NCI-H69 (cell line): ENCODE results near the gene PTRH2.
"Not testable (repeated sequence)": the region's sequence is repeated elsewhere in the genome, so short reads cannot be mapped to it uniquely, and the experiment has no call there.

Experiments
- DNase-seq: peaks from one replicate; lab custom pipeline; 2025; lab: John Stamatoyannopoulos, UW

Gene PTRH2

DNA sequence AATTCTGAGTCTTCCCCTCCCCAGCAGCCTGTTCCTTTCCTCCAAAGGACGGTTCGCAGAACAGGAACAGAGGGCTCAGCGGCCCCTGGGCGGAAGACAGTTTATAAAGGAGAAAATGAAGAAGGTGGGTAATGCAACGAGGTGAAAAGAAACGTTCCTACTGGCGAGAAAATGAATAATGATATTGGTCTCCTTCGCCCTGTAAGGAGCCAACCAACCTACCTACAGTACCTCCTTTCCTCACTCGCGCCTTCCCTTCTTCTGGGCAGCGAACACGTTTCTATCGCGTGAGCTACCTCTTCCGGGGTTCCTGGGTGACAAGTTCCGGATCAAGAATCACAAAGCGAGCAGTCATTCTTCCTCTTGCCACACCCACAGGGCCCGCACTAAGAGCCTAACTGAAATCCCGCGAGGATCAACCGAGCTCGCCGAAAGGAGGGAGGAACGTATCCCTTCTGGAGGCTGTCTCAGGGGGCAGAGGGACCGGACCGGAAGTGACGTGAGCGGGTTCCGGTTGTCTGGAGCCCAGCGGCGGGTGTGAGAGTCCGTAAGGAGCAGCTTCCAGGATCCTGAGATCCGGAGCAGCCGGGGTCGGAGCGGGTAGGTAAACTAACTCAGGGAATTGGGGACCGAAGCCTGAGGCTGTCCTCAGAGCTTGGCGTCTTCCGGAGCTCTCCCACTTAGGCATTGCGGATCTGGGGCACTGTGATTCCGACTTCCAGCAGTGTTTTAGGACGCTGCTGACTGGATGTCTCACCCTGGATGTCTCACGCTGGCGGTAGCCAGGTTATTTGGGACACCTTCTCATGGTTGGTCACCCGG is at the start of gene PTRH2, which contains the start of gene VMP1:
Gene PTRH2, minus strand, starts transcription at position 282 of the 822 bp plus-strand sequence. CDS start 9,452 bp downstream, outside the sequence.
Gene VMP1, plus strand, starts transcription at position 506 of the 822 bp plus-strand sequence. CDS start 23,793 bp downstream, outside the sequence.
- DNase-seq: peak; percentile 100

DNA sequence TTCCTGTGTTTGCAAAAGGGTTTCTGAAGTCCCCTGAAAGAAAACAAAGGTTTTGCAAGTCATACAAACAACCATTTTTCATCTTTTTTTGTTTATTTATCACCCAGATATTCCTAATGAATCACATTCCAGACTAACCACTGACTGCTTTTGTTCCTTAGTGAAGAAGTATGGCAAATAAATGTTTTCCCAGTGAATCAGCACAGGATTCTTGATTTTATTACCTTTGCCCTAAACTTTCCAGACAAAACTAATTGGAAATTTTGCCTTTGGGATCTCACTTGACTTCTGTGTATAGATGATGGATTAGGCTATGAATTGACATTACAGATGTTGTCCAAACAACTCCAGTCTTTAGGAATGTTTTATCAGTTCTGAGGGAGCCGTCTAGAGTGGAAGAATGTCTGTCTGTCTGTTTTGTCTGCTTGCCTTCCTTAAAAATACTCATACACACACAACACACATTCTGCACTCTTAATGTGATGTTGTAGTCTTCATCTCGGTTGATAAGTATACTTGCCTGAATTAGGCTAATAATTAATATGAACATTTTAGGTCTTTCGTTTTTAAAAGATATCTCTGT is 49.1 kb upstream of the PTRH2 start:
- no peak for DNase-seq

DNA sequence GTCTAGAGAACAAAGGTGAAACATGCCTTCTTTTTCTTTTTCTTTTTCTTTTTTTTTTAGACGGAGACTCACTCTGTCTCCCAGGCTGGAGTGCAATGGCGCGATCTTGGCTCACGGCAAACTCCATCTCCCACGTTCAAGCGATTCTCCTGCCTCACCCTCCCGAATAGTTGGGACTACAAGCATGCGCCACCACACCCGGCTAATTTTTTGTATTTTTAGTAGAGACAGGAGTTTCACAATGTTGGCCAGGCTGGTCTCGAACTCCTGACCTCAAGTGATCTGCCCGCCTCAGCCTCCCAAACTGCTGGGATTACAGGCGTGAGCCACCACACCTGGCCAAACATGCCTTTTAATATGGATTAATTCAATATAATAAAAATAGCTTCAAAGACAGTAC is 47.8 kb upstream of the PTRH2 start:
- not testable (repeated sequence) for DNase-seq

DNA sequence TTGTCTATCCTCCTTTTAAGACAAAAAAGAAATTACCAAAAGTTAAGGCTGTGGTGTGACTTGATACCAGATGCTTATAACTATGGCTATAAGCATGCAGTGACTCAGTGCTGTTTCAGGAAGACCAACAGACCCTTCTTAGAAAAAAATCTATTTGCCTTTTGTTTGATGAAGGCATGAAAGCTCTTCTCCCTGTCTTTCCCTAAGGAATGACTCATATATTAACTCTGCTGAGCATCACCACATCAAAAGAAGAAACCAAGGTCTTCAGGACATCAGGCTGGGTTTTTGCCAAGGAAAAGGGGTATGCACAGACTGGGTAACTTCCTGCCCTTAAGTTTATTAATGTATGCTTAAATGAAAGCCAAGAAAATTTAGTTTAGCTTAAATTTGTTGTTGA is 47.3 kb upstream of the PTRH2 start:
- peak; percentile 65 for DNase-seq

DNA sequence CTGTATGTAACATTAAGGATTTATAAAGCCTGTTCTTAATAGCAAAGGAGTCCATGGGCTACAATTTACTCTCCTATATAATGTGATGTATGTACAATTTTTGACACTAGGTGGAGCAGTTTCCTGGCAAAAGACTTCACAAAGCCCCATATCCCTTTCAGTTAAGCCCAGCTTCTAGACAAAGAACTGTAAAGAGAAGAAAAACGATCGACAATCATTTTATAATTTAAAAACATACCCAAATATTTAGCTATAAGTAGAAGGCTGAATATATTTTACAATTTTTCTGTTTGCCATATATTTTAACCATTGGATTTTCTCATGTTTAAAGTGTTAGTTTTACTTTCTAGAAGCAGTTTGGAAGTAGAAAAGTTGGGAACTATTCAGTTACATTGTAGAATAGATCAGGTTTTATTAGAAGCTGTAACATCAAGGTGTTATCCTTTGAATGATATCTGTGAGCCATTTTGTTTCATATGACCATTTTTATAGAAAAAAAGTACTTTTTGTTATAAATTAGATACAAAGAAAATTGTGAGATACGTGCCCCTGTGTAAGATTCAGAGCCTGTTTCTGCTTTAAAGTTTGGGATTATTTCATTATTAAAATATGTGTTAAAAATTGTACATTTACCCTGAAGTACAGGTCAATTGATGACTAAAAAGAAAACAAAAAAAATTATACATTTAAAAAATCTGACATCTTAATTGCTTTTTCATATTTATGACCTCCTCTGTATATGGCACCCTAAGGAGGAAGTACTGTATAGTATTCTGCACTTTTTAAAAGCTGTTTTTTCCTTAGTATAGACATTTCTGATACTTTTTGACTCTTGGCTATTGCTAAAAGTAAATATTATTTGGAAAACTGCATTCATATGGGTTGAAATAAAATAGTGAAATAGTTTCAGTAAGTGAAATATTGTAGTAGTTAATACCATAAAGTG is 46.6 kb upstream of the PTRH2 start:
- peak; percentile 87 for DNase-seq

DNA sequence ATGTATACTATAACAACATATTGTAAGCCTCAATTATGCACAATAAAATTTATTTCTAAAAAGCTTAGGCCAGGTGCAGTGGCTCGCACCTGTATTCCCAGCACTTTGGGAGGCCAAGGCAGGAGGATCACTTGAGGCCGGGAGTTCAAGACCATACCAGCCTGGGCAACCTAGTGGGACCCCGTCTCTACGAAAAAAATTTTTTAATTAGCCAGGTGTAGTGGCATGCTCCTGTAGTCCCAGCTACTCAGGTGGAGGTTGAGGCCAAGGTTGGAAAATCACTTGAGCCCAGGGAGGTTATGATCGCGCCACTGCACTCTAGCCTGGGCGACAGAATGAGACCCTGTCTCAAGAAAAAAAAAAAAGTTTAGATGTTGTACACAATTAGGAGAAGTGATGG is 45.7 kb upstream of the PTRH2 start:
- no peak for DNase-seq

DNA sequence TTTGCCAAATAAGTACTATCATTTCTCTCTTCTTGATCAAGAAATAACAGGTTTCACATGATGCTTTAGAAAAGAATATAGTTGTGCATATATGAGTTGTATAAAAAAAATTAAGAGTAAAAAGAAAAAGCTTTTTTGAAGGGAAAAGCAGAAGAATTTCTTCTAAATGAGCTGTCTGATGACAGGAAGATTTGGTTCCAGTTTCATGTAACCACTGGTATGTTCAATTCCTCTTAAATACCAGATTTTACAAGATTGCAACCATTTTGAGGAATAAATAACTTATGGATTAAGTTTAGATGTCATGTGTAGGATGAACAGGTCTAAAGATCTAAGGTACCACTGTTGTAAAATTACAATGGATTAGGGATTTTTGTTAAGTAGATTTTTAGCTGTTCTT is 45.2 kb upstream of the PTRH2 start:
- no peak for DNase-seq

DNA sequence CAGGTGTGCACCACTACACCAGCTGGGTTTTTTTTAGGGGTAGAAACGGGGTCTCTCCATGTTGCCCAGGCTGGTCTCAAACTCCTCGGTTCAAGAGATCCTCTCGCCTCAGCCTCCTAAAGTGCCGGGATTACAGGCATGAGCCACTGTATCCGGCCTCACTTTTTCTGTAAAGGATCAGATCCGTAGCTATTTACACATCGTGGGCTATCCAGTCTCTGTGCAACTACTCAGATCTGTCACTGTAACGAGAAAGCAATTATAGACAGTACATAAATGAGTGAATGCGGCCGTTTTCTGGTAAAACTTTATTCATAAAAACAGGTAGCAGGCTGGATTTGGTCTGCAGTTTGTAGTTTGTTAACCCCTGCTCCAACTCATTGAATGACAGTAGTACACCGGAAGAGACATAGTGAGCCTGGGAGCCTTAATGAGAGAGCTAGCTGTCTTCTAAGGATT is 44.8 kb upstream of the PTRH2 start:
- no peak for DNase-seq

DNA sequence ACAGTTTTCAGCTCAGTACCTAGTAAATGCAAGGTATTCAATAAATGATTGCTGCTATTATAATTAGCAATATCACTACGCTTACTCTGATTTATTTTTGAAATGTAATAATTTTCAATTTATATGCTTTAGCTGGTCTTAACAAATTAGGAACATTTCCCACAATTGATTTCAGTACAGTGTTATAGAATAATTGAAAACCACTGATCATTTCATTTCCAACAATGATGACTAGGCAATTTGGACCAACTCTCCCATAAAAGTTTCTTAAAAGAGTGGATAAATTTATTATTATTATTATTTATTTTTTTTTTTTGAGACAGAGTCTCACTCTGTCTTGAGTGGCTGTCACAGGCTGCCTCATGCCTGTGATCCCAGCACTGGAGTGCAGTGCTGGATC is 41.4 kb upstream of the PTRH2 start:
- DNase-seq: no peak

DNA sequence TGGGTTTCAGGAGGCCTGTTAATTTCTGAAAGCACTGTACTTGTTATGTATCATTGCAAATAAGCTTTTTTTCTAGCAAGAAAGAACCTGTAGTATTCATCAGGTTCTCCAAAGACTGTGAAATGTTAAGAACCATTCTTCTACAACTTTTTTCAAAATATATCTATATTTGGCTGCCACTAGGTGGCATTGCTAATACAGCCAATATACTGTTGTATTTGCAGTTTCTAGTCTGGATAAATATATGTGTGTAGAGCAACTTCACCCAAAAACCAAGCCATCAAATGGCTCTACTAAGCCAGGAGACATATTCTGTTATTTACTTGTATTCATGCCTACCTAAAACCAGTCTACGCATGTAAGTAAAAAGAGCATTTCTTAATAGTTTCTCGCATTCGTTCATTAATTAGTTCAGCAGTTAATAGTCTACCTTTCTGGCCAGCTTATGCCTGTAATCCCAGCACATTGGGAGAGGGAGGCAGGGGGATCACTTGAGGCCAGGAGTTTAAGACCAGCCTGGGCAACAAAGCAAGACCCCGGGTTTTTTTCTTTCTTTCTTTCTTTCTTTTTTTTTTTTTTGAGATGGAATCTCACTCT is 39.7 kb upstream of the PTRH2 start:
- peak; percentile 58 for DNase-seq

DNA sequence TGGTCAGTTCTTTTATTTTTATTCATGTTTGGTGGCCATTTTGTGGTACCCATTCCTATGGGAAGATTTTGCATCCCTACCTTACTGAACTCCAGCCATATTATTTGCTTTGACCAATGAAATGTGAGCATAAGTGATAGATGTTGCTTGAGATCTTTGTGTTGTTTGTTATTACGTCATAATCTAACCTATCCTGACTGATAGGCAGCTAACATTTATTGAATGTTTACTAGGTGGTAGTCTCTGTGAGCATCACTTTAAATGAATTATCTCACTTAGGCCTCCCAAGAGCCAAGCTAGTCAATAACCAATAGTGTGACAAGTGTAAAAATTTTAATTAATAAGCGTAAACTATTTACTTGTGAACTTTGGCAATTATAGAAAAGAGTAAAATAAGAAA is 37.8 kb upstream of the PTRH2 start:
- no peak for DNase-seq

DNA sequence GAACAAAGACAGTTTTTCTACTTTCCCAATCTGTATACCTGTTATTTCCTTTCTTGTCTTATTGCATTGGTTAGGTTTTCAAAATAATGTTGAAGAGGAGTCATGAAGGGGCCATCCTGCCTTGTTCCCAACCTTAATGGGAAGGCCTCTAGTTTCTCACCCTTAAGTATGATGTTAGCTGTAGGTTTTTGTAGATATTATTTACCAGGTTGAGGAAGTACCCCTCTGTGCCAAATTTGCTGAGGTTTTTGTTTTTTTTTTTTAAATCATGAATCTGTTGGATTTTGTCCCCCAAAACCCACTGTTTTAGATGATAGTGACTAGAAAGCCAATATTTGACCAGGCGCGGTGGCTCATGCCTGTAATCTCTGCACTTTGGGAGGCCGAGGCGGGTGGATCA is 36.6 kb upstream of the PTRH2 start:
- no peak for DNase-seq

DNA sequence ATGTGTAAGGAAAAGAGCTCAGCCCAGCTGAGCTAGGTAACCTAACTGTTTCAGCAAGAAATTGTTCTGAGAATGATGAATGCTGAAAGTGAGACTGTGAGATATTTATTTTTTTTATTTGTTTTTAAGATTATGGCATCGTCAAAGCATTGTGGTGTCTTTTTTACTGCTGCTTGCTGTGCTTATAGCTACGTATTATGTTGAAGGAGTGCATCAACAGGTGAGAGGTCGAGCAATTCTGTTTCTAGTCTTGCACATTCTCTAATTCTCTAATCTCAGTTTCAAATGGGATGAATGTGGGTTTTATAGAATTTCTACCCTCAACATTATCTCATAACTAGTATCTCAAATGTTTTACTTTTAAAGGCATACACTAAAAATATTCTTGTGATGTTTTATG is 30.1 kb upstream of the PTRH2 start:
- DNase-seq: no peak

DNA sequence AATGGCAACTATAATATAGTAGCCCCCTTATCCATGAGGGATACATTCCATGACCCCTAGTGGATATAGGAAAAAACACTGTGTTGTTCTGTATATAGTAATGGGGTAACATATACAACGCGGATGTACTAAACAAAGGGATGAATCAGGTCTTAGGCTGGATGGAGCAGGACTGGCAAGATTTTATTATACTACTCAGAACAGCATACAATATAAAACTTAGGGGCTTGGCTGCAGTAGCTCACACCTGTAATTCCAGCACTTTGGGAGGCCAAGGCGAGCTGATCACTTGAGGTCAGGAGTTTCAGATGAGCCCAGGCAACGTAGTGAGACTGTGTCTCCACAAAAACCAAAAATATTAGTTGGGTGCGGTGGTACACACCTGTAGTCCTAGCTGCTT is 27.0 kb upstream of the PTRH2 start:
- no peak for DNase-seq

DNA sequence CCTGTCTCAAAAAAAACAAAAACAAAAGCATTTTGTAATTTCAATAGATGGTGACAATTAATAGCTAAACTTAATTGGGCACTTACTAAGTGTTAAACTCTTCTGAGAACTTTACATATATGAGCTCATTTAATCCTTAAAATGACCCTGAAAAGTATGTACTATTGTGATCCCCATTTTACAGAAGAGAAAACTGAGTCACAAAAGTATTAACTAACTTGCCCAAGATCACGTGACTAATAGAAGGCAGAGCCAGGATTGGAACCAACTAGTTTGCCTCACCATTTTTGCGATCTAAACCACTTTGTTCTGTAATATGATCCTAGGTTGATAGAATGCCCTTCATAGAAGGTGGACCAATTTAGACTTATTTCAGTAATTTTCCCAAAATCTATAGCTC is 26.5 kb upstream of the PTRH2 start:
- no peak for DNase-seq

DNA sequence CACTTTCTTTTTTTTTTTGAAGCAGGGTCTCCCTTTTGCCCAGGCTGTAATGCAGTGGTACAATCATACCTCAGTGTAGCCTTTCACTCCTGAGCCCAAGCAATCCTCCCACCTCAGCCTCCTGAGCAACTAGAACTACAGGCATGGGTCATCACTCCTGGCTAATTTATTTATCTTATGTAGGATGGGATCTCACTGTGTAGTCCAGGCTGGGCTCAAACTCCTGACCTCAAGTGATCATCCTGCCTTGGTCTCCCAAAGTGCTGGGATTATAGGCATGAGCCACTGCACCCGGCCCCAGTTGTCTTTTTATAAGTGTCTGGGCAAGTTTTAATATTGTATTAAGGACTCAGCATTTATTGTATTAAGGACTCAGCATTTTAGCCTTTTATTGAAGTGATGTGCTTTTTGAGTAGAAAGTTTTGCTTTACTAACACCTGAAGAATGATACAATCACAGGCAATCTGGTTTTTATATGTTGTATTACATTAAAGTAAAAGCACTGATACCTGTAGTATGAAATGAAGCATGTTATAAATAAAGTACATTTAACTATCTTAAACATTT is 23.1 kb upstream of the PTRH2 start:
- DNase-seq: no peak

DNA sequence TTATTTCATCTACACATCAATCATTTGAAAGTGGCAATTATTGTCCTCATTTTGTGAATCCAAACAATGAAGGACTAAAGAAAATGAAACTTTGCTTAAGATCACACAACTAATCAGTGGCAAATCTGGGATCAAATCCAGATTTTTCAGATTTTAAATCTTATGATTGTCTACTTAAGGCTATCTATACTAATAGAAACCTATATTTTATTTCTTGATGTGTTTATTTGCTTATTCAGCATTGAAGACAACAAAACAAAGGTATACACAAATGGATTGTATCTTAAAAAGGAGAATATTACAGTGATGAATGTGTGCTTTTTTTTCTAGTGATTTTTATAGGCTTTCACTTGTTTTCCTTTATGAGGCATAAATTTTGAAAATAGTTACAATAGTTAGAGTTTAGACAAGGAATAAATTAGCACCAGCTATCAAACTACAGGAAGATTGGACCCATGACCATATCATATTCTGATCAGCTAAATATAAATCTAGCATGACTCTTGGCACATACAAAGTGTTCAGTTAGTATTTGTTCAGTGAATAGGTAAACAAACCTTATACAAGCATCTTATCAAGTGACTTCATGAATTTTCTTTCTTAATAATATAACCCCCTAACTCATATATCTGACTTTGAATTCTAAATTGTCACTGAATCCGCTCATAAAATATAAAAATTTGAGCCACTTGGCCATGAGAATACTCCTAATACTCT is 20.7 kb upstream of the PTRH2 start:
- no peak for DNase-seq

DNA sequence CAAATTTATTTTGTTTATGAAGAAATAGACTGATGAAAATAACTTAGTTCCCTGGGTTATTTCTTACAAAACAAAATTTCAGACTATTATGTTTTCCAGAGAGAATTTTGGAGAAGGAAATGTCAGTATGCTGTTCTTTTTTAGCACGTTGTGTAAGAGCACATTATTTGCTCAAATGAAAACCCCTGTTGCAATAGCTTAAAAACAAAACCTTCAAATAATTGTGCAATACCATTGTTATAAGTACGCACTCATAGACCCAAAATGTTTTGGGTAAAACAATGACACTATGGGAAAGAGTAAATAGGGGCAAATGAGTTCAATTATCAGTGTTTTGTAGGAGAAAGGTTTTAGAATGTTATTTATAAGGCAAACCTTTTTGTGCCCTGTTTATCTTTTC is 18.5 kb upstream of the PTRH2 start:
- no peak for DNase-seq

DNA sequence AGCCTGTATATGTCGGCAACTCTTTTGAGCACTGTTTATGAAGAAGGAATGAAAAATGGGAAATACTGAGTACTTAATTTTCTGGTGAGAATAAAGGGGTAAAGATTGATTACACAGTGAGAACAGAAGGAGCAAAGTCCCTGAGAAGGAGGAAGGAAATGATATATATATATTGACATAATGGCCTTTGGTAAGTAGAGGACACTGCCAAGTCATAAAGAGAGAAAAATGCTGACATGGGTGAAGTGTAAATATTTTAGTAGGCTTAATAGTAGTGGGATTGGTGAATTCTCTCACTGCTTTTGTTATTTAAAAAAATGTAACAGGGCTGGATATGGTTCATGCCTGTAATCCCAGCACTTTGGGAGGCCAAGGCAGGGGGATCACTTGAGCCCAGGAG is 16.4 kb upstream of the PTRH2 start:
- no peak for DNase-seq

DNA sequence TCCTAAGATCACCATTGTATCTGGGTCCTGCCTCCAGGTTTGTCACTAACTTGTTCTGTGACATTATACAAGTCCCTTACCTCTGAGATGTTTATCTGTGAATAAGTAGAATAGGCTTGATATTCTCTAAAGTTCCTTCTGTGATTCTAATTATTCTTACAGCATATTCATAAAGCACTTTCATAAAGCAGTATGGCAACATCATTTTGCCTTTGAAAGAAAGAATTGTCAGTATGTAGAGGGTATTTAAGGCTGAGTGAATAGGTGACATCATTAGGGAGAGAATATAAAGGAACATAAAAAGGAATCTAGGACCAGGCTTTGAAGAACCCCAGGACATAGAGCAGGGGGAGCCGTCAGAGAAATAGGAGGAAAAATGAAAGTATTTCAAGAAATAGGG is 15.8 kb upstream of the PTRH2 start:
- no peak for DNase-seq

DNA sequence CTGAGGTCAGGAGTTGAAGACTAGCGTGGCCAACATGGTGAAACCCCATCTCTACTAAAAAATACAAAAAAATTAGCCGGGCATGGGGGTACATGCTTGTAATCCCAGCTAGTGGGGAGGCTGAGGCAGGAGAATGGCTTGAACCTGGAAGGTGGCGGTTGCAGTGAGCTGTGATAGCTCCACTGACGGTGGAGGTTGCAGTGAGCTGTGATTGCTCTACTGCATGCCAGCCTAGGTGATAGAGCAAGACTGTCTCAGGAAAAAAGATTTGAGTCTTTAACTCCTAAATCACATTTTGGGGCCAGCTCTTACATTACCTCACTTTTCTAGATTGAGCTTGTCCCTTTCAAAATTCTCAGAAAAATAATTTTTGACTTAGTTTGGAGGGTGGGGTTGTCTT is 15.4 kb upstream of the PTRH2 start:
- no peak for DNase-seq
